ENCODE results near the gene CTSZ.

DNA sequence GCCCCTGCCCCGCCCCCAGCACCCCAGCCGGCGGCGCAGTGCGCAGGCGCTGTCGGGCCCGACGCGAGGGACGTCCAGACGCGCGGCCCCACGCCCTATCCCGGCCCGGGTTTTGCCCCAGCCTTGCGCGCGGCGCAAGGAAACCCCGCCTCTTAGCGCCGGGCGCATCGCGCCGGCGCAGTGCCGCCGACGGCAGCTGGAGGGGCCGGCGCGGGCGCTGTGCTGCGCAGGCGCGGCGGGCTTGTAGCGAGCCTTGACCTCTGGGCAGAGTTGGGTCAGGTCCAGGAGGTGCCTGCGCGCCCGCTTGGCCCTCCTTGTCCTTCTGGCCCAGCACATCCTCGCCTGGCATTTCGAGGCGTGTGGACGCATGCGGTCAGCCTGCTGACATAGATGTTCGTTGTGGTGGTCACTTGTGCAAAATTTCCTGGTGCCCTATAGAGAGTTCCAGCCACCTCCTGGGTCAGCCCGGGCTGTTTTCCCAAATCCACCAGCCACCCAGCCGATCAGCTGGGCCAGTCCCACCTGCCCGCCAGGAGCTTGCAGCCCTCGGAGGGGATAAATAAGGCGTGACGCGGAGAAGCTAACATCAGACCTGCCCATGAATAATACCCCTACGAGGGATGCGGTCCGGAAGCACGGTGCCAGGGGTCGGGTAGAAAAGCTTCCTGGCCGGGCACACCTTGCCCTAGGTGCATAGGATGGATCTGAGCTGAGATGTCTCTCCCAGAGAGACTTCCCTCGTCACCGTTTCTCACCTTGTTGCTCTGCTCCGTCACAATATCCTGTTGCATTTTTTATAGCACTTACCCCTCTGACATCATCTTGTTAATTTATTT is 36.0 kb upstream of the CTSZ start:
- TF ChIP-seq, protein P1, sequence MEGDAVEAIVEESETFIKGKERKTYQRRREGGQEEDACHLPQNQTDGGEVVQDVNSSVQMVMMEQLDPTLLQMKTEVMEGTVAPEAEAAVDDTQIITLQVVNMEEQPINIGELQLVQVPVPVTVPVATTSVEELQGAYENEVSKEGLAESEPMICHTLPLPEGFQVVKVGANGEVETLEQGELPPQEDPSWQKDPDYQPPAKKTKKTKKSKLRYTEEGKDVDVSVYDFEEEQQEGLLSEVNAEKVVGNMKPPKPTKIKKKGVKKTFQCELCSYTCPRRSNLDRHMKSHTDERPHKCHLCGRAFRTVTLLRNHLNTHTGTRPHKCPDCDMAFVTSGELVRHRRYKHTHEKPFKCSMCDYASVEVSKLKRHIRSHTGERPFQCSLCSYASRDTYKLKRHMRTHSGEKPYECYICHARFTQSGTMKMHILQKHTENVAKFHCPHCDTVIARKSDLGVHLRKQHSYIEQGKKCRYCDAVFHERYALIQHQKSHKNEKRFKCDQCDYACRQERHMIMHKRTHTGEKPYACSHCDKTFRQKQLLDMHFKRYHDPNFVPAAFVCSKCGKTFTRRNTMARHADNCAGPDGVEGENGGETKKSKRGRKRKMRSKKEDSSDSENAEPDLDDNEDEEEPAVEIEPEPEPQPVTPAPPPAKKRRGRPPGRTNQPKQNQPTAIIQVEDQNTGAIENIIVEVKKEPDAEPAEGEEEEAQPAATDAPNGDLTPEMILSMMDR (IDR thresholded peaks at IDR 0.05), result no peak
- TF ChIP-seq POLR2A (IDR thresholded peaks at IDR 0.05), result no peak
